K562 (cell line): ENCODE data around the gene CDH16. TPM values are rescaled to one million over a fixed set of nuclear protein-coding genes. Genes with fewer than 3 reads are reported as not detected.

Source experiments
- ATAC-seq: fragments of 200-7000 bp; cut with Tn5 transposase; 3 replicates; pipeline ENCODE4 v1.9.1; 2020; ENCODE audit warnings: moderate library complexity
- BruUV-seq: library from RNA; stranded (reverse); fragments of 400-500 nt; replicated peaks from 2 replicates; lab custom pipeline; 2021; lab: Mats Ljungman, UMichigan
- CTCF ChIA-PET: fragments of 300-600 bp; formaldehyde crosslinking; extraction: SDS; loops from one replicate; lab custom pipeline; 2021; ENCODE audit warnings: low intra/inter-chr PET ratio; lab: Yijun Ruan, JAX
- POLR2A ChIA-PET: fragments of 300-600, 350-650 bp; sonication (Branson Sonifier 250); formaldehyde crosslinking; extraction: SDS; loops from one replicate; lab custom pipeline; 2021; ENCODE audit warnings: antibody characterized with exemption, inconsistent platforms; lab: Yijun Ruan, JAX
- DNase-seq, 4 experiments: peaks; one replicate each; pipeline versions ENCODE4 v3.0.0 to v3.0.0-alpha.2; 2011 to 2018; ENCODE audit warnings: low spot score in 3 of 4, mixed read lengths in 3 of 4; ENCODE audit errors: extremely low read depth in 1 of 4
- FAIRE-seq: peaks from 2 replicates; lab custom pipeline; 2011; peaks lifted over from hg19 to GRCh38; lab: Jason Lieb, UNC
- H2AFZ ChIP-seq: 2 replicates; pipeline ENCODE4 v1.6.0; 2011; ENCODE audit warnings: low read depth, low read length, control low read depth, inconsistent platforms
- H3K27ac ChIP-seq: fragments of 200-600 bp; 3 replicates; pipeline ENCODE4 v1.8.0; 2011; ENCODE audit warnings: low read depth, mild to moderate bottlenecking, control low read depth, inconsistent platforms, low read length, moderate library complexity, mixed read lengths; ENCODE audit errors: extremely low read depth
- H3K27me3 ChIP-seq, 2 experiments: fragments of 300-600 bp in 1 of 2; 2 replicates in 1 of 2; 3 replicates in 1 of 2; pipeline versions ENCODE4 v1.6.0 to v1.8.0; 2011; ENCODE audit warnings: inconsistent platforms in 2 of 2, low read length in 2 of 2, mild to moderate bottlenecking in 1 of 2, mixed read lengths in 1 of 2, moderate library complexity in 1 of 2; ENCODE audit not compliant: control insufficient read depth in 2 of 2, insufficient read depth in 2 of 2
- H3K36me3 ChIP-seq: fragments of 300-600 bp; 3 replicates; pipeline ENCODE4 v1.8.0; 2011; ENCODE audit warnings: mild to moderate bottlenecking, low read length, inconsistent platforms; ENCODE audit not compliant: control insufficient read depth, insufficient read depth
- H3K4me1 ChIP-seq, 2 experiments: fragments of 200-600 bp in 1 of 2; replicated peaks in 1 of 2; 2 replicates in 1 of 2; 3 replicates in 1 of 2; pipeline versions ENCODE4 v1.5.1 to v1.8.0; 2011; ENCODE audit warnings: inconsistent platforms in 2 of 2, low read length in 2 of 2, mild to moderate bottlenecking in 1 of 2, mixed read lengths in 1 of 2, moderate library complexity in 1 of 2; ENCODE audit not compliant: control insufficient read depth in 2 of 2, insufficient read depth in 2 of 2
- H3K4me2 ChIP-seq: 2 replicates; pipeline ENCODE4 v1.6.1; 2011; ENCODE audit warnings: low read length, control low read depth, inconsistent platforms, mixed read lengths; ENCODE audit not compliant: insufficient read depth
- H3K4me3 ChIP-seq: fragments of 200-600 bp; sonication (generic), shearing (Covaris generic); 2 replicates; pipeline ENCODE4 v1.5.1; 2016; ENCODE audit warnings: control low read depth, inconsistent platforms
- H3K79me2 ChIP-seq: fragments of 200-600 bp; 3 replicates; pipeline ENCODE4 v1.8.0; 2011; ENCODE audit warnings: low read length, inconsistent platforms; ENCODE audit not compliant: control insufficient read depth, insufficient read depth
- H3K9ac ChIP-seq, 2 experiments: 2 replicates each; pipeline versions ENCODE4 v1.6.0 to v1.6.1; 2011; ENCODE audit warnings: low read depth in 2 of 2, low read length in 2 of 2, control low read depth in 1 of 2, inconsistent platforms in 1 of 2, mild to moderate bottlenecking in 1 of 2, mixed read lengths in 1 of 2; ENCODE audit not compliant: insufficient read depth in 1 of 2
- H3K9me1 ChIP-seq: one replicate; pipeline ENCODE4 v1.6.0; 2011; ENCODE audit warnings: inconsistent platforms, mild to moderate bottlenecking, low read length, moderate library complexity; ENCODE audit not compliant: control insufficient read depth, insufficient read depth
- H3K9me3 ChIP-seq: replicated peaks from 2 replicates; pipeline ENCODE4 v1.5.1; 2011; ENCODE audit warnings: low read depth, low read length, inconsistent platforms; ENCODE audit not compliant: control insufficient read depth, insufficient read depth
- H4K20me1 ChIP-seq: replicated peaks from 2 replicates; pipeline ENCODE4 v1.6.1; 2011; ENCODE audit warnings: low read length, inconsistent platforms, mixed read lengths; ENCODE audit not compliant: control insufficient read depth, insufficient read depth
- POLR2G ChIP-seq: fragments of 200-400 bp; formaldehyde crosslinking; IDR thresholded peaks from 2 replicates; pipeline ENCODE4 v1.6.1; 2017; ENCODE audit warnings: low read depth, mild to moderate bottlenecking, antibody characterized with exemption, low read length, moderate library complexity
- SMARCC2 ChIP-seq: fragments of 450-650 bp; IDR thresholded peaks from 2 replicates; pipeline ENCODE4 v1.6.1; 2017; ENCODE audit warnings: antibody characterized with exemption, moderate library complexity, mild to moderate bottlenecking, low read depth
- WGBS: fragments of 100-300 bp; shearing (Covaris generic); methylation state at CpG from one replicate; pipeline ENCODE4 v1.1.6; 2016; ENCODE audit warnings: low coverage, mixed read lengths; ENCODE audit not compliant: insufficient coverage; ENCODE audit errors: missing lambda C conversion rate; 5-methylcytosine and 5-hydroxymethylcytosine counted together
- in situ Hi-C: fragments of 300-500 bp; cut with MboI; formaldehyde crosslinking; loops from 4 replicates; pipeline ENCODE4 v1.15.0; 2018; ENCODE audit warnings: inconsistent platforms, mixed read lengths
- intact Hi-C: fragments of 100-400 bp; cut with micrococcal nuclease; formaldehyde crosslinking; loops from 2 replicates; pipeline ENCODE4 v1.14.2; 2022
- polyA plus RNA-seq, 8 experiments: library from polyadenylated mRNA; depleted of rRNA in 4 of 8; stranded (reverse) in 5 of 8; unstranded in 3 of 8; fragments of >200 nt; fragmentation: Nextera tagmentation in 2 of 8; fragmentation: Illumina TruSeq in 1 of 8; extraction: Ambion mirVana in 2 of 8; extraction: Trizol in 1 of 8; gene quantifications; 2 replicates each; pipeline versions ENCODE4 v1.2.1 to v1.2.3, GENCODE V29; 2011 to 2014; ENCODE audit warnings: inconsistent platforms in 1 of 8, missing spikeins in 1 of 8
- total RNA-seq, 7 experiments: library from RNA; depleted of rRNA in 6 of 7; stranded (reverse); fragments of >200 nt in 6 of 7; fragmentation: Illumina TruSeq in 2 of 7; extraction: Trizol in 2 of 7; gene quantifications; 2 replicates each; pipeline versions ENCODE4 v1.2.1 to v1.2.3, GENCODE V29; 2011 to 2021; ENCODE audit warnings: low replicate concordance in 1 of 7
- TF ChIP-seq, protein P1 (sequence below): sonication (generic); formaldehyde crosslinking; IDR thresholded peaks from 2 replicates; pipeline ENCODE4 v1.8.1; 2023; ENCODE audit warnings: mild to moderate bottlenecking, missing genetic modification reagents

CDH16 gene
- total and polyA plus RNA-seq, 9 of the 15 experiments (the other 6 are each of a cell fraction or from before 2014, with no cell fraction given) = not detected

DNA sequence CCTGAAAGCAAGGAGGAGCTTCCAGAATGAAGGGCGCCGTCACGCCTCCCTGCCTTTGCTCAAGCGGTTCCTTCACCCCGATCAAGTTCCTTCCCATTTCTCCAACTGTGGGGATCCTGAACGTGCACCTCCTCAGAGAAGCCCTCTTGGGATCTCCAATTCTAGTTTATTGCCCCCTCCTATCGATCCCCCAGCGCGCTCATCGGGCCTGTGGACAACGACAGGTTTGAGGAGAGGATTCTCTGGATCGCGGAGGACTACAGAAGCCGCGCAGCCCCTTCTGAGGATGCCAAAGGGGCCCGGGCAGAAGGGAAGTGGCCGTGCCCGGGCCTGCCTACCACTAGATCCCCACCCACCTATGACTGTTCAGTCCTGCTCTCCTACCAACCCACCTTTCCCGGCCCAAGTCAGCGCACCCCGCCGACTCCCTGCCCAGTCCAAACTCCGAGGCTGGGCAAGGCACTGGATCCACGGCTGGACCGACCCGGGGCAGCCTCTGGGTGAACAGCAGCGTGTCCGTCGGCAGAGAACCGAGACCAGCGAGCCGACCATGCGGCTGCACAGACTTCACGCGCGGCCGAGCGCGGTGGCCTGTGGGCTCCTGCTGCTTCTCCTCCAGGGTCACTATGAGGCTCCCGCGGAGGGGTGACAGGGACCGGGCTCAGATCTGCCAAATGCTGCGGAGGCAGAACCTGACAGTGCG is 29.6 kb upstream of the CDH16 start:
- H3K4me1 ChIP-seq = peaks cover 0 to 16% of the 10 kb centered on the region in 2 experiments; a peak in 1 of 5 replicates
- H3K4me3 ChIP-seq = no peak overlapping the region
- 64% methylated on average over 37 of the region's 44 CpGs for WGBS
- ChIA-PET POLR2A (no interaction called here), CTCF (interaction anchor here (0.6 to 2.4 kb wide), 2 partner anchors 153 to 225 kb away, joined by 3 to 9 read pairs; no protein-coding TSS in a partner anchor)
- BruUV-seq = no TSS peak
- no peak overlapping the region for H3K4me2 ChIP-seq
- peak overlapping the region in 1 of 2 experiments; percentile 36; a peak in 1 of 4 replicates for H3K9ac ChIP-seq
- H2AFZ ChIP-seq = peak overlapping the region; percentile 40; the same call in 1 of the 2 replicates
- no peaks in the 10 kb centered on the region for H3K27me3 ChIP-seq
- no peak for FAIRE-seq
- no peak for TF ChIP-seq SMARCC2
- TF ChIP-seq POLR2G = peak; percentile 37; the same call in 1 of the 2 replicates
- TF ChIP-seq, protein P1, sequence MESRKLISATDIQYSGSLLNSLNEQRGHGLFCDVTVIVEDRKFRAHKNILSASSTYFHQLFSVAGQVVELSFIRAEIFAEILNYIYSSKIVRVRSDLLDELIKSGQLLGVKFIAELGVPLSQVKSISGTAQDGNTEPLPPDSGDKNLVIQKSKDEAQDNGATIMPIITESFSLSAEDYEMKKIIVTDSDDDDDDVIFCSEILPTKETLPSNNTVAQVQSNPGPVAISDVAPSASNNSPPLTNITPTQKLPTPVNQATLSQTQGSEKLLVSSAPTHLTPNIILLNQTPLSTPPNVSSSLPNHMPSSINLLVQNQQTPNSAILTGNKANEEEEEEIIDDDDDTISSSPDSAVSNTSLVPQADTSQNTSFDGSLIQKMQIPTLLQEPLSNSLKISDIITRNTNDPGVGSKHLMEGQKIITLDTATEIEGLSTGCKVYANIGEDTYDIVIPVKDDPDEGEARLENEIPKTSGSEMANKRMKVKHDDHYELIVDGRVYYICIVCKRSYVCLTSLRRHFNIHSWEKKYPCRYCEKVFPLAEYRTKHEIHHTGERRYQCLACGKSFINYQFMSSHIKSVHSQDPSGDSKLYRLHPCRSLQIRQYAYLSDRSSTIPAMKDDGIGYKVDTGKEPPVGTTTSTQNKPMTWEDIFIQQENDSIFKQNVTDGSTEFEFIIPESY (CRISPR knock-in tag) = peak; percentile 71
- H3K9me3 ChIP-seq = peaks cover 2% of the 10 kb centered on the region
- intact Hi-C loops = loop anchor here (5.0 kb wide), 2 partner anchors 51 to 154 kb away; no protein-coding TSS in a partner anchor
- H3K27ac ChIP-seq = no peak overlapping the region
- DNase-seq = no peak
- in situ Hi-C loops = no loop called here
- no peaks in the 10 kb centered on the region for H4K20me1 ChIP-seq
- peaks cover 7% of the 10 kb centered on the region; the same call in 1 of the 3 replicates for H3K36me3 ChIP-seq
- no peak for ATAC-seq
- no peaks in the 10 kb centered on the region for H3K9me1 ChIP-seq
- H3K79me2 ChIP-seq = no peaks in the 10 kb centered on the region
